K562 (cell line): ENCODE results near the gene MAS1L. TPM values are rescaled to one million over a fixed set of nuclear protein-coding genes. Genes with fewer than 3 reads are reported as not detected.

ENCODE experiments used
- ATAC-seq: fragments of 200-7000 bp; cut with Tn5 transposase; 3 replicates; pipeline ENCODE4 v1.9.1; 2020; ENCODE audit warnings: moderate library complexity
- Bru-seq: library from RNA; stranded (reverse); fragments of 400-500 nt; gene quantifications from one replicate; lab custom pipeline; 2021; lab: Mats Ljungman, UMichigan
- BruChase-seq, 2 experiments: library from RNA; stranded (reverse); fragments of 400-500 nt; gene quantifications; one replicate each; lab custom pipeline; 2021; lab: Mats Ljungman, UMichigan
- BruUV-seq: library from RNA; stranded (reverse); fragments of 400-500 nt; replicated peaks from 2 replicates; lab custom pipeline; 2021; lab: Mats Ljungman, UMichigan
- CTCF ChIA-PET: fragments of 300-600 bp; formaldehyde crosslinking; extraction: SDS; loops from one replicate; lab custom pipeline; 2021; ENCODE audit warnings: low intra/inter-chr PET ratio; lab: Yijun Ruan, JAX
- POLR2A ChIA-PET: fragments of 300-600, 350-650 bp; sonication (Branson Sonifier 250); formaldehyde crosslinking; extraction: SDS; loops from one replicate; lab custom pipeline; 2021; ENCODE audit warnings: antibody characterized with exemption, inconsistent platforms; lab: Yijun Ruan, JAX
- DNase-seq, 4 experiments: peaks; one replicate each; pipeline versions ENCODE4 v3.0.0 to v3.0.0-alpha.2; 2011 to 2018; ENCODE audit warnings: low spot score in 3 of 4, mixed read lengths in 3 of 4; ENCODE audit errors: extremely low read depth in 1 of 4
- FAIRE-seq: peaks from 2 replicates; lab custom pipeline; 2011; peaks lifted over from hg19 to GRCh38; lab: Jason Lieb, UNC
- H2AFZ ChIP-seq: 2 replicates; pipeline ENCODE4 v1.6.0; 2011; ENCODE audit warnings: low read depth, low read length, control low read depth, inconsistent platforms
- H3K27ac ChIP-seq: fragments of 200-600 bp; 3 replicates; pipeline ENCODE4 v1.8.0; 2011; ENCODE audit warnings: low read depth, mild to moderate bottlenecking, control low read depth, inconsistent platforms, low read length, moderate library complexity, mixed read lengths; ENCODE audit errors: extremely low read depth
- H3K27me3 ChIP-seq, 2 experiments: fragments of 300-600 bp in 1 of 2; 2 replicates in 1 of 2; 3 replicates in 1 of 2; pipeline versions ENCODE4 v1.6.0 to v1.8.0; 2011; ENCODE audit warnings: inconsistent platforms in 2 of 2, low read length in 2 of 2, mild to moderate bottlenecking in 1 of 2, mixed read lengths in 1 of 2, moderate library complexity in 1 of 2; ENCODE audit not compliant: control insufficient read depth in 2 of 2, insufficient read depth in 2 of 2
- H3K36me3 ChIP-seq: fragments of 300-600 bp; 3 replicates; pipeline ENCODE4 v1.8.0; 2011; ENCODE audit warnings: mild to moderate bottlenecking, low read length, inconsistent platforms; ENCODE audit not compliant: control insufficient read depth, insufficient read depth
- H3K4me1 ChIP-seq, 2 experiments: fragments of 200-600 bp in 1 of 2; replicated peaks in 1 of 2; 2 replicates in 1 of 2; 3 replicates in 1 of 2; pipeline versions ENCODE4 v1.5.1 to v1.8.0; 2011; ENCODE audit warnings: inconsistent platforms in 2 of 2, low read length in 2 of 2, mild to moderate bottlenecking in 1 of 2, mixed read lengths in 1 of 2, moderate library complexity in 1 of 2; ENCODE audit not compliant: control insufficient read depth in 2 of 2, insufficient read depth in 2 of 2
- H3K4me2 ChIP-seq: 2 replicates; pipeline ENCODE4 v1.6.1; 2011; ENCODE audit warnings: low read length, control low read depth, inconsistent platforms, mixed read lengths; ENCODE audit not compliant: insufficient read depth
- H3K4me3 ChIP-seq: fragments of 200-600 bp; sonication (generic), shearing (Covaris generic); 2 replicates; pipeline ENCODE4 v1.5.1; 2016; ENCODE audit warnings: control low read depth, inconsistent platforms
- H3K79me2 ChIP-seq: fragments of 200-600 bp; 3 replicates; pipeline ENCODE4 v1.8.0; 2011; ENCODE audit warnings: low read length, inconsistent platforms; ENCODE audit not compliant: control insufficient read depth, insufficient read depth
- H3K9ac ChIP-seq, 2 experiments: 2 replicates each; pipeline versions ENCODE4 v1.6.0 to v1.6.1; 2011; ENCODE audit warnings: low read depth in 2 of 2, low read length in 2 of 2, control low read depth in 1 of 2, inconsistent platforms in 1 of 2, mild to moderate bottlenecking in 1 of 2, mixed read lengths in 1 of 2; ENCODE audit not compliant: insufficient read depth in 1 of 2
- H3K9me1 ChIP-seq: one replicate; pipeline ENCODE4 v1.6.0; 2011; ENCODE audit warnings: inconsistent platforms, mild to moderate bottlenecking, low read length, moderate library complexity; ENCODE audit not compliant: control insufficient read depth, insufficient read depth
- H3K9me3 ChIP-seq: replicated peaks from 2 replicates; pipeline ENCODE4 v1.5.1; 2011; ENCODE audit warnings: low read depth, low read length, inconsistent platforms; ENCODE audit not compliant: control insufficient read depth, insufficient read depth
- H4K20me1 ChIP-seq: replicated peaks from 2 replicates; pipeline ENCODE4 v1.6.1; 2011; ENCODE audit warnings: low read length, inconsistent platforms, mixed read lengths; ENCODE audit not compliant: control insufficient read depth, insufficient read depth
- ASH1L ChIP-seq: fragments of 450-650 bp; IDR thresholded peaks from 2 replicates; pipeline ENCODE4 v1.6.1; 2018; ENCODE audit warnings: borderline replicate concordance, mild to moderate bottlenecking, low read depth; ENCODE audit not compliant: partially characterized antibody
- CREBBP ChIP-seq: IDR thresholded peaks from one replicate; pipeline ENCODE4 v1.6.1; 2012; ENCODE audit warnings: low read depth, mild to moderate bottlenecking, control low read depth, inconsistent platforms, low read length
- MAFF ChIP-seq: IDR thresholded peaks from 2 replicates; pipeline ENCODE4 v1.6.1; 2012; ENCODE audit warnings: low read length, improper control_type of control experiment
- MAFK ChIP-seq: IDR thresholded peaks from 2 replicates; pipeline ENCODE4 v1.6.1; 2011; ENCODE audit warnings: low read length, improper control_type of control experiment
- ZBTB9 ChIP-seq: fragments of 450-650 bp; formaldehyde crosslinking; IDR thresholded peaks from 2 replicates; pipeline ENCODE4 v1.4.0; 2020; ENCODE audit warnings: mild to moderate bottlenecking, moderate library complexity
- ZNF146 ChIP-seq: IDR thresholded peaks from one replicate; pipeline ENCODE4 v1.6.1; 2018; ENCODE audit warnings: missing compliant biosample characterization; ENCODE audit not compliant: unreplicated experiment
- ZNF174 ChIP-seq: fragments of 250-450 bp; sonication (Bioruptor Pico); IDR thresholded peaks from 2 replicates; pipeline ENCODE4 v1.4.0; 2020; ENCODE audit warnings: mild to moderate bottlenecking
- ZNF507 ChIP-seq: conservative IDR thresholded peaks from 2 replicates; pipeline ENCODE4 v1.6.1; 2017; ENCODE audit warnings: missing genetic modification characterization, missing compliant biosample characterization
- ZNF589 ChIP-seq: fragments of 200-800 bp; sonication (Bioruptor generic); IDR thresholded peaks from 2 replicates; pipeline ENCODE4 v1.6.1; 2016; ENCODE audit warnings: low read depth, missing genetic modification characterization, missing compliant biosample characterization
- ZSCAN29 ChIP-seq: fragments of 450-650 bp; IDR thresholded peaks from 2 replicates; pipeline ENCODE4 v1.6.1; 2017
- WGBS: fragments of 100-300 bp; shearing (Covaris generic); methylation state at CpG from one replicate; pipeline ENCODE4 v1.1.6; 2016; ENCODE audit warnings: low coverage, mixed read lengths; ENCODE audit not compliant: insufficient coverage; ENCODE audit errors: missing lambda C conversion rate; 5-methylcytosine and 5-hydroxymethylcytosine counted together
- in situ Hi-C: fragments of 300-500 bp; cut with MboI; formaldehyde crosslinking; loops from 4 replicates; pipeline ENCODE4 v1.15.0; 2018; ENCODE audit warnings: inconsistent platforms, mixed read lengths
- intact Hi-C: fragments of 100-400 bp; cut with micrococcal nuclease; formaldehyde crosslinking; loops from 2 replicates; pipeline ENCODE4 v1.14.2; 2022
- long read RNA-seq, 3 experiments: library from polyadenylated mRNA in 2 of 3; library from RNA in 1 of 3; unstranded in 2 of 3; stranded (forward) in 1 of 3; transcript quantifications; one replicate each; pipeline ENCODE4 v2.0.0, GENCODE V29; 2019 to 2022
- polyA minus RNA-seq, 3 experiments: library from RNA; depleted of rRNA, polyadenylated mRNA; stranded (reverse); fragments of >200 nt; gene quantifications; 2 replicates each; pipeline ENCODE4 v1.2.3, GENCODE V29; 2011
- polyA plus RNA-seq, 8 experiments: library from polyadenylated mRNA; depleted of rRNA in 4 of 8; stranded (reverse) in 5 of 8; unstranded in 3 of 8; fragments of >200 nt; fragmentation: Nextera tagmentation in 2 of 8; fragmentation: Illumina TruSeq in 1 of 8; extraction: Ambion mirVana in 2 of 8; extraction: Trizol in 1 of 8; gene quantifications; 2 replicates each; pipeline versions ENCODE4 v1.2.1 to v1.2.3, GENCODE V29; 2011 to 2014; ENCODE audit warnings: inconsistent platforms in 1 of 8, missing spikeins in 1 of 8
- total RNA-seq, 7 experiments: library from RNA; depleted of rRNA in 6 of 7; stranded (reverse); fragments of >200 nt in 6 of 7; fragmentation: Illumina TruSeq in 2 of 7; extraction: Trizol in 2 of 7; gene quantifications; 2 replicates each; pipeline versions ENCODE4 v1.2.1 to v1.2.3, GENCODE V29; 2011 to 2021; ENCODE audit warnings: low replicate concordance in 1 of 7

Gene MAS1L, protein sequence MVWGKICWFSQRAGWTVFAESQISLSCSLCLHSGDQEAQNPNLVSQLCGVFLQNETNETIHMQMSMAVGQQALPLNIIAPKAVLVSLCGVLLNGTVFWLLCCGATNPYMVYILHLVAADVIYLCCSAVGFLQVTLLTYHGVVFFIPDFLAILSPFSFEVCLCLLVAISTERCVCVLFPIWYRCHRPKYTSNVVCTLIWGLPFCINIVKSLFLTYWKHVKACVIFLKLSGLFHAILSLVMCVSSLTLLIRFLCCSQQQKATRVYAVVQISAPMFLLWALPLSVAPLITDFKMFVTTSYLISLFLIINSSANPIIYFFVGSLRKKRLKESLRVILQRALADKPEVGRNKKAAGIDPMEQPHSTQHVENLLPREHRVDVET
- not detected in 2 replicates for total RNA-seq (2011; cell fraction: chromatin; rRNA removed; ENCODE audit: low replicate concordance)
- not detected in 2 replicates for total RNA-seq (2011; cell fraction: nucleolus; rRNA removed)
- total RNA-seq (2011; cell fraction: nucleoplasm; rRNA removed), result not detected in 2 replicates
- total RNA-seq (2014; rRNA removed) (not detected in 2 replicates), total RNA-seq (2014; rRNA removed; fragmentation: Illumina TruSeq; extraction: Trizol) (not detected in 2 replicates), total RNA-seq (2015; rRNA removed; fragmentation: Illumina TruSeq; extraction: Trizol) (not detected in 2 replicates), total RNA-seq (2021) (not detected in 2 replicates), polyA plus RNA-seq (2011; rRNA removed) (not detected in 2 replicates), polyA plus RNA-seq (2014; fragmentation: Illumina TruSeq; extraction: Trizol) (not detected in 2 replicates), polyA plus RNA-seq (2014; fragmentation: Nextera tagmentation; extraction: Ambion mirVana) (not detected), polyA plus RNA-seq (2014; rRNA removed) (not detected in 2 replicates), polyA minus RNA-seq (2011; rRNA and poly(A)+ RNA removed) (not detected in 2 replicates), Bru-seq, nascent RNA (not detected), BruChase-seq, experiment 1, labeled RNA remaining after a 2-hour chase (not detected), BruChase-seq, experiment 2, labeled RNA remaining after a 6-hour chase (not detected)
- not detected in 2 replicates for polyA plus RNA-seq (2011; cell fraction: cytosol; rRNA removed)
- polyA plus RNA-seq (2011; cell fraction: nucleus; rRNA removed), result not detected in 2 replicates
- polyA plus RNA-seq (2012), result 0.09 and 0.10 TPM in 2 replicates
- polyA minus RNA-seq (2011; cell fraction: cytosol; rRNA and poly(A)+ RNA removed), result not detected in 2 replicates
- not detected in 2 replicates for polyA minus RNA-seq (2011; cell fraction: nucleus; rRNA and poly(A)+ RNA removed)
- long read RNA-seq, experiment 1, result 0 reads
- long read RNA-seq, experiment 2, result 0 reads
- long read RNA-seq, experiment 3, result 0 reads

DNA sequence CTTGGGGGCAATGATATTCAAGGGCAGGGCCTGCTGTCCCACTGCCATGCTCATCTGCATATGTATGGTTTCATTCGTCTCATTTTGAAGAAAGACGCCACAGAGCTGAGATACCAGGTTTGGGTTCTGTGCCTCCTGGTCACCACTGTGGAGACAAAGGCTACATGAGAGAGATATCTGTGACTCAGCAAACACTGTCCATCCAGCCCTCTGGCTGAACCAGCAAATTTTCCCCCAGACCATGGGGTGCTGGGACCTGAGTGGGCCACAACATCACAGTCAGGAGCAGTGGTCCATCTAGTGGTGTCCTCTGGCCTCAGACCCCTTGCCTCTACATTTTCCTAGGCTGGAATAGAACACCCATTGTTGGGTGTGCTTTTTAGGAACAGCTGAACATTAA, at the start of gene MAS1L:
MAS1L (minus strand) TSS at position 297 of the 400 bp plus-strand sequence; CDS start at position 243, 54 bp downstream.
- H3K9me3 ChIP-seq, result no peaks in the 10 kb centered on the region
- H3K79me2 ChIP-seq, result no peaks in the 10 kb centered on the region
- H3K4me1 ChIP-seq, result peaks cover 8 to 39% of the 10 kb centered on the region in 2 experiments; a peak in 4 of 5 replicates
- no peak within 1 kb of the TSS for H3K9ac ChIP-seq
- H3K27ac ChIP-seq, result no peak within 1 kb of the TSS
- DNase-seq, result peak in 2 of 4 experiments; percentile 41 to 42
- ChIA-PET CTCF (no interaction called here), POLR2A (interaction anchor here (0.6 to 2.4 kb wide), 3 partner anchors 10 to 401 kb away, joined by 3 to 6 read pairs (median 3); partner anchors contain the start of gene OR2B3)
- in situ Hi-C loops (no loop called here), intact Hi-C loops (no loop called here)
- H3K9me1 ChIP-seq, result no peaks in the 10 kb centered on the region
- no peak within 1 kb of the TSS for H3K4me3 ChIP-seq
- H2AFZ ChIP-seq, result peak within 1 kb of the TSS; percentile 10
- no peaks in the 10 kb centered on the region for H4K20me1 ChIP-seq
- H3K4me2 ChIP-seq, result no peak within 1 kb of the TSS; the same call in 1 of the 2 replicates
- H3K36me3 ChIP-seq, result no peaks in the 10 kb centered on the region
- BruUV-seq, result no TSS peak
- H3K27me3 ChIP-seq, result no peaks in the 10 kb centered on the region
- WGBS, result 10% methylated on average over 2 of the region's 2 CpGs
- peak; percentile 77 for ATAC-seq
- FAIRE-seq, result peak; percentile 26
- TF ChIP-seq ZNF174 (no peak), MAFK (peak; percentile 71), ZSCAN29 (no peak), ZNF146 (CRISPR knock-in tag) (no peak), ASH1L (no peak), ZNF507 (tag) (no peak), CREBBP (no peak), ZNF589 (no peak), ZBTB9 (CRISPR knock-in tag) (no peak), MAFF (peak; percentile 76; the same call in 1 of the 2 replicates)
